OCI-LY3 (cell line): ENCODE measurements around the gene RNF166.

ENCODE experiments used
- CTCF ChIP-seq: fragments of 200-600, 300-600 bp; sonication (generic); IDR thresholded peaks from 2 replicates; pipeline ENCODE4 v1.5.1; 2014; ENCODE audit warnings: antibody characterized with exemption, low read length, low read depth
- EZH2phosphoT487 ChIP-seq: fragments of 200-600 bp; shearing (Covaris generic); IDR thresholded peaks from 2 replicates; pipeline ENCODE4 v1.6.1; 2018; ENCODE audit warnings: antibody characterized with exemption, mixed run types, low read depth

DNA sequence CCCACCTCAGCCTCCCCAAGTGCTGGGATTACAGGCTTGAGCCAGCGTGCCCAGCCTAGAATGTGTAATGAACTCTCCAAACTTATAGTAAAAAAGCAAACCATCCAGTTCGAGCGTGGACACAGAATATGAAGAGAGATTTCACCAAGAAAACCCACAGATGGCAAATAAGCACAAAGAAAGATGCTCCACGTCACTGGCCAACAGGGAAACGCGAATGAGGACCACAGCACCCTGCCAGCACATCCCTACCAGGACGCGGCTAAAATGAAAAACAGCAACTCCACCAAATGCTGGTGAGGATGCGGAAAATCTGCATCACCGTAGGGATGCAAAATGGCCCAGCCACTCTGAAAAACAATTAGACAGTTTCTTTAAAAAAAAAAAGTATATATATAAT lies 44.7 kb downstream of the RNF166 start:
- TF ChIP-seq CTCF (no peak), EZH2phosphoT487 (no peak)
